ENCODE results near the gene CCDC117.
"Not testable (repeated sequence)": the region's sequence is repeated elsewhere in the genome, so short reads cannot be mapped to it uniquely, and the experiment has no call there.

CCDC117 gene

GRCh38 chr22:28772633-28773460 is at the start of gene CCDC117:
Gene CCDC117 (plus strand): TSS chr22:28772695. CDS start chr22:28772850, 155 bp downstream.
- peak; percentile 98 for DNase-seq

- no peak for DNase-seq
Measured at GRCh38 chr22:28728002-28728401, 44.5 kb upstream of the CCDC117 start.

GRCh38 chr22:28728621-28729313 is 43.7 kb upstream of the CCDC117 start:
- DNase-seq, result no peak

- DNase-seq, result no peak
Measured at GRCh38 chr22:28730179-28730578, 42.3 kb upstream of the CCDC117 start.

GRCh38 chr22:28734393-28734792 is 38.1 kb upstream of the CCDC117 start:
- no peak for DNase-seq

- peak; percentile 68 for DNase-seq
Measured at GRCh38 chr22:28736301-28737155, 36.0 kb upstream of the CCDC117 start.

- no peak for DNase-seq
Measured at GRCh38 chr22:28737701-28738100, 34.8 kb upstream of the CCDC117 start.

- DNase-seq, result not testable (repeated sequence)
Measured at GRCh38 chr22:28738876-28739275, 33.6 kb upstream of the CCDC117 start.

GRCh38 chr22:28741200-28741784 is 31.2 kb upstream of the CCDC117 start:
- no peak for DNase-seq

- peak; percentile 99 for DNase-seq
Measured at GRCh38 chr22:28741785-28742561, 30.5 kb upstream of the CCDC117 start, which contains the start of the genes CHEK2 and HSCB. Gene CHEK2 (minus strand): TSS chr22:28741820. CDS start chr22:28734721, 7,099 bp downstream. Gene HSCB (plus strand): TSS chr22:28742039. CDS start chr22:28742096, 57 bp downstream.

- no peak for DNase-seq
Measured at GRCh38 chr22:28742562-28742962, 29.9 kb upstream of the CCDC117 start.

- DNase-seq, result peak; percentile 18
Measured at GRCh38 chr22:28743852-28744251, 28.6 kb upstream of the CCDC117 start.

- DNase-seq, result no peak
Measured at GRCh38 chr22:28750471-28750881, 22.0 kb upstream of the CCDC117 start.

GRCh38 chr22:28754512-28754911 is 18.0 kb upstream of the CCDC117 start:
- not testable (repeated sequence) for DNase-seq

- no peak for DNase-seq
Measured at GRCh38 chr22:28759861-28760560, 12.5 kb upstream of the CCDC117 start.

GRCh38 chr22:28761449-28761755 is 11.1 kb upstream of the CCDC117 start:
- no peak for DNase-seq

GRCh38 chr22:28762000-28762399 is 10.5 kb upstream of the CCDC117 start:
- DNase-seq, result not testable (repeated sequence)

- DNase-seq, result no peak
Measured at GRCh38 chr22:28766628-28767027, 5.9 kb upstream of the CCDC117 start.

- no peak for DNase-seq
Measured at GRCh38 chr22:28768701-28769393, 3.6 kb upstream of the CCDC117 start.

- no peak for DNase-seq
Measured at GRCh38 chr22:28769394-28770085, 3.0 kb upstream of the CCDC117 start.
